K562 (cell line): ENCODE data around the gene FCHSD1. TPM values are rescaled to one million over a fixed set of nuclear protein-coding genes. Genes with fewer than 3 reads are reported as not detected.

Source experiments
- ATAC-seq: fragments of 200-7000 bp; cut with Tn5 transposase; 3 replicates; pipeline ENCODE4 v1.9.1; 2020; ENCODE audit warnings: moderate library complexity
- BruUV-seq: library from RNA; stranded (reverse); fragments of 400-500 nt; replicated peaks from 2 replicates; lab custom pipeline; 2021; lab: Mats Ljungman, UMichigan
- CTCF ChIA-PET: fragments of 300-600 bp; formaldehyde crosslinking; extraction: SDS; loops from one replicate; lab custom pipeline; 2021; ENCODE audit warnings: low intra/inter-chr PET ratio; lab: Yijun Ruan, JAX
- POLR2A ChIA-PET: fragments of 300-600, 350-650 bp; sonication (Branson Sonifier 250); formaldehyde crosslinking; extraction: SDS; loops from one replicate; lab custom pipeline; 2021; ENCODE audit warnings: antibody characterized with exemption, inconsistent platforms; lab: Yijun Ruan, JAX
- DNase-seq, 4 experiments: peaks; one replicate each; pipeline versions ENCODE4 v3.0.0 to v3.0.0-alpha.2; 2011 to 2018; ENCODE audit warnings: low spot score in 3 of 4, mixed read lengths in 3 of 4; ENCODE audit errors: extremely low read depth in 1 of 4
- FAIRE-seq: peaks from 2 replicates; lab custom pipeline; 2011; peaks lifted over from hg19 to GRCh38; lab: Jason Lieb, UNC
- H2AFZ ChIP-seq: 2 replicates; pipeline ENCODE4 v1.6.0; 2011; ENCODE audit warnings: low read depth, low read length, control low read depth, inconsistent platforms
- H3K27ac ChIP-seq: fragments of 200-600 bp; 3 replicates; pipeline ENCODE4 v1.8.0; 2011; ENCODE audit warnings: low read depth, mild to moderate bottlenecking, control low read depth, inconsistent platforms, low read length, moderate library complexity, mixed read lengths; ENCODE audit errors: extremely low read depth
- H3K27me3 ChIP-seq, 2 experiments: fragments of 300-600 bp in 1 of 2; 2 replicates in 1 of 2; 3 replicates in 1 of 2; pipeline versions ENCODE4 v1.6.0 to v1.8.0; 2011; ENCODE audit warnings: inconsistent platforms in 2 of 2, low read length in 2 of 2, mild to moderate bottlenecking in 1 of 2, mixed read lengths in 1 of 2, moderate library complexity in 1 of 2; ENCODE audit not compliant: control insufficient read depth in 2 of 2, insufficient read depth in 2 of 2
- H3K36me3 ChIP-seq: fragments of 300-600 bp; 3 replicates; pipeline ENCODE4 v1.8.0; 2011; ENCODE audit warnings: mild to moderate bottlenecking, low read length, inconsistent platforms; ENCODE audit not compliant: control insufficient read depth, insufficient read depth
- H3K4me1 ChIP-seq, 2 experiments: fragments of 200-600 bp in 1 of 2; replicated peaks in 1 of 2; 2 replicates in 1 of 2; 3 replicates in 1 of 2; pipeline versions ENCODE4 v1.5.1 to v1.8.0; 2011; ENCODE audit warnings: inconsistent platforms in 2 of 2, low read length in 2 of 2, mild to moderate bottlenecking in 1 of 2, mixed read lengths in 1 of 2, moderate library complexity in 1 of 2; ENCODE audit not compliant: control insufficient read depth in 2 of 2, insufficient read depth in 2 of 2
- H3K4me2 ChIP-seq: 2 replicates; pipeline ENCODE4 v1.6.1; 2011; ENCODE audit warnings: low read length, control low read depth, inconsistent platforms, mixed read lengths; ENCODE audit not compliant: insufficient read depth
- H3K4me3 ChIP-seq: fragments of 200-600 bp; sonication (generic), shearing (Covaris generic); 2 replicates; pipeline ENCODE4 v1.5.1; 2016; ENCODE audit warnings: control low read depth, inconsistent platforms
- H3K79me2 ChIP-seq: fragments of 200-600 bp; 3 replicates; pipeline ENCODE4 v1.8.0; 2011; ENCODE audit warnings: low read length, inconsistent platforms; ENCODE audit not compliant: control insufficient read depth, insufficient read depth
- H3K9ac ChIP-seq, 2 experiments: 2 replicates each; pipeline versions ENCODE4 v1.6.0 to v1.6.1; 2011; ENCODE audit warnings: low read depth in 2 of 2, low read length in 2 of 2, control low read depth in 1 of 2, inconsistent platforms in 1 of 2, mild to moderate bottlenecking in 1 of 2, mixed read lengths in 1 of 2; ENCODE audit not compliant: insufficient read depth in 1 of 2
- H3K9me1 ChIP-seq: one replicate; pipeline ENCODE4 v1.6.0; 2011; ENCODE audit warnings: inconsistent platforms, mild to moderate bottlenecking, low read length, moderate library complexity; ENCODE audit not compliant: control insufficient read depth, insufficient read depth
- H3K9me3 ChIP-seq: replicated peaks from 2 replicates; pipeline ENCODE4 v1.5.1; 2011; ENCODE audit warnings: low read depth, low read length, inconsistent platforms; ENCODE audit not compliant: control insufficient read depth, insufficient read depth
- H4K20me1 ChIP-seq: replicated peaks from 2 replicates; pipeline ENCODE4 v1.6.1; 2011; ENCODE audit warnings: low read length, inconsistent platforms, mixed read lengths; ENCODE audit not compliant: control insufficient read depth, insufficient read depth
- AFF4 ChIP-seq: sonication (generic); formaldehyde crosslinking; IDR thresholded peaks from 2 replicates; pipeline ENCODE4 v1.8.0; 2023; ENCODE audit warnings: mild to moderate bottlenecking, missing genetic modification reagents
- TAF9B ChIP-seq: fragments of 450-650 bp; IDR thresholded peaks from 2 replicates; pipeline ENCODE4 v1.6.1; 2018; ENCODE audit warnings: mild to moderate bottlenecking; ENCODE audit not compliant: partially characterized antibody
- WGBS: fragments of 100-300 bp; shearing (Covaris generic); methylation state at CpG from one replicate; pipeline ENCODE4 v1.1.6; 2016; ENCODE audit warnings: low coverage, mixed read lengths; ENCODE audit not compliant: insufficient coverage; ENCODE audit errors: missing lambda C conversion rate; 5-methylcytosine and 5-hydroxymethylcytosine counted together
- in situ Hi-C: fragments of 300-500 bp; cut with MboI; formaldehyde crosslinking; loops from 4 replicates; pipeline ENCODE4 v1.15.0; 2018; ENCODE audit warnings: inconsistent platforms, mixed read lengths
- intact Hi-C: fragments of 100-400 bp; cut with micrococcal nuclease; formaldehyde crosslinking; loops from 2 replicates; pipeline ENCODE4 v1.14.2; 2022
- polyA plus RNA-seq, 8 experiments: library from polyadenylated mRNA; depleted of rRNA in 4 of 8; stranded (reverse) in 5 of 8; unstranded in 3 of 8; fragments of >200 nt; fragmentation: Nextera tagmentation in 2 of 8; fragmentation: Illumina TruSeq in 1 of 8; extraction: Ambion mirVana in 2 of 8; extraction: Trizol in 1 of 8; gene quantifications; 2 replicates each; pipeline versions ENCODE4 v1.2.1 to v1.2.3, GENCODE V29; 2011 to 2014; ENCODE audit warnings: inconsistent platforms in 1 of 8, missing spikeins in 1 of 8
- total RNA-seq, 7 experiments: library from RNA; depleted of rRNA in 6 of 7; stranded (reverse); fragments of >200 nt in 6 of 7; fragmentation: Illumina TruSeq in 2 of 7; extraction: Trizol in 2 of 7; gene quantifications; 2 replicates each; pipeline versions ENCODE4 v1.2.1 to v1.2.3, GENCODE V29; 2011 to 2021; ENCODE audit warnings: low replicate concordance in 1 of 7

Gene FCHSD1
- total and polyA plus RNA-seq, 9 of the 15 experiments (the other 6 are each of a cell fraction or from before 2014, with no cell fraction given), result 0.35 to 37.5 (median 13.6) TPM

GRCh38 chr5:141663506-141663905, 12.3 kb upstream of the FCHSD1 start (continued):
- TF ChIP-seq AFF4 (CRISPR knock-in tag), result no peak

- no peak for DNase-seq
- Histone ChIP-seq H3K9ac (no peak overlapping the region), H2AFZ (no peak overlapping the region), H3K36me3 (peaks cover 6% of the 10 kb centered on the region; the same call in 1 of the 3 replicates), H3K27ac (no peak overlapping the region), H3K9me1 (peaks cover 5% of the 10 kb centered on the region), H4K20me1 (no peaks in the 10 kb centered on the region), H3K4me1 (peaks cover 5 to 12% of the 10 kb centered on the region in 2 experiments; a peak in 4 of 5 replicates), H3K27me3 (no peaks in the 10 kb centered on the region), H3K4me2 (no peak overlapping the region), H3K4me3 (no peak overlapping the region), H3K9me3 (no peaks in the 10 kb centered on the region), H3K79me2 (no peaks in the 10 kb centered on the region)
- FAIRE-seq, result no peak
- WGBS, result 66% methylated on average over 14 of the region's 17 CpGs
- no TSS peak for BruUV-seq
- POLR2A ChIA-PET, result interaction anchor here (0.7 kb wide), 1 partner anchor 10 kb away, joined by 3 read pairs; no protein-coding TSS in a partner anchor
- CTCF ChIA-PET, result no interaction called here
- TF ChIP-seq TAF9B, result no peak
- intact Hi-C loops (loop anchor here (10.0 kb wide), 2 partner anchors 303 to 483 kb away; partner anchors contain the start of gene RNF14), in situ Hi-C loops (no loop called here)
- ATAC-seq, result no peak
These were observed 10.8 kb upstream of the FCHSD1 start for GRCh38 chr5:141662028-141662427.
